Effector memory CD8-positive, alpha-beta T cell (primary cell): ENCODE data around the gene MYH13.

ENCODE experiments used
- ATAC-seq: fragments of 150-1000 bp; cut with Tn5 transposase; replicated peaks from 2 replicates; pipeline ENCODE4 v1.10.0; 2021; ENCODE audit warnings: mild to moderate bottlenecking, moderate library complexity
- DNase-seq, 3 experiments: peaks; one replicate each; pipeline ENCODE4 v3.0.0; 2021
- H3K27ac Mint-ChIP-seq, 2 donors: one replicate each; pipeline ENCODE4 v1.8.0; 2022; ENCODE audit warnings: mild to moderate bottlenecking in 2 of 2, mixed read lengths in 2 of 2, moderate library complexity in 2 of 2
- H3K27me3 Mint-ChIP-seq, 2 donors: one replicate each; pipeline ENCODE4 v1.8.0; 2022; ENCODE audit warnings: mixed read lengths in 2 of 2
- H3K36me3 Mint-ChIP-seq: one replicate; pipeline ENCODE4 v1.8.0; 2022; ENCODE audit warnings: mild to moderate bottlenecking, moderate library complexity, mixed read lengths; ENCODE audit not compliant: insufficient read depth
- H3K4me1 Mint-ChIP-seq, 2 donors: one replicate each; pipeline ENCODE4 v1.8.0; 2022; ENCODE audit warnings: low read depth in 2 of 2, mixed read lengths in 2 of 2
- H3K4me3 Mint-ChIP-seq, 2 donors: one replicate each; pipeline ENCODE4 v1.8.0; 2022; ENCODE audit warnings: mild to moderate bottlenecking in 2 of 2, mixed read lengths in 2 of 2, moderate library complexity in 2 of 2
- H3K9me3 Mint-ChIP-seq, 2 donors: one replicate each; pipeline ENCODE4 v1.8.0; 2022; ENCODE audit warnings: mixed read lengths in 2 of 2
- total RNA-seq, 9 experiments: gene quantifications; one replicate each; lab custom pipeline; 2026; lab: John Stamatoyannopoulos, UW

MYH13 gene
- 0 reads per million in 9 experiments for total RNA-seq

GRCh38 chr17:10372906-10373305 is at the start of gene MYH13:
TSS of gene MYH13 (minus strand) at chr17:10373006. CDS start at chr17:10364530, 8,476 bp downstream.
- H3K27me3 Mint-ChIP-seq, result peaks cover 26 to 38% of the 10 kb centered on the region in 2 donors
- DNase-seq (no peak), ATAC-seq (no peak)
- H3K4me1 Mint-ChIP-seq, result no peaks in the 10 kb centered on the region
- H3K4me3 Mint-ChIP-seq, result no peak within 1 kb of the TSS
- no peaks in the 10 kb centered on the region for H3K9me3 Mint-ChIP-seq
- no peaks in the 10 kb centered on the region for H3K36me3 Mint-ChIP-seq
- H3K27ac Mint-ChIP-seq, result no peak within 1 kb of the TSS

- H3K4me1 Mint-ChIP-seq, result no peaks in the 10 kb centered on the region
- H3K36me3 Mint-ChIP-seq, result no peaks in the 10 kb centered on the region
- H3K27ac Mint-ChIP-seq, result no peak within 1 kb of the TSS
- peaks cover 4 to 8% of the 10 kb centered on the region in 2 donors for H3K27me3 Mint-ChIP-seq
- H3K4me3 Mint-ChIP-seq, result no peak within 1 kb of the TSS
- H3K9me3 Mint-ChIP-seq, result no peaks in the 10 kb centered on the region
- ATAC-seq (no peak), DNase-seq (no peak)
Measured at GRCh38 chr17:10421900-10422542, 49.2 kb upstream of the MYH13 start, which contains the start of gene MYH8. TSS of gene MYH8 (minus strand) at chr17:10421950. CDS start at chr17:10420227, 1,723 bp downstream.

- Mint-ChIP-seq H3K4me1 (no peaks in the 10 kb centered on the region), H3K9me3 (no peaks in the 10 kb centered on the region), H3K36me3 (no peaks in the 10 kb centered on the region), H3K4me3 (no peak overlapping the region), H3K27me3 (peaks cover 0 to 5% of the 10 kb centered on the region in 2 donors), H3K27ac (no peak overlapping the region)
- DNase-seq (no peak), ATAC-seq (no peak)
Measured at GRCh38 chr17:10421211-10421610, 48.4 kb upstream of the MYH13 start.

- H3K27me3 Mint-ChIP-seq, result peaks cover 0 to 9% of the 10 kb centered on the region in 2 donors
- H3K36me3 Mint-ChIP-seq, result no peaks in the 10 kb centered on the region
- DNase-seq, result no peak
- no peak for ATAC-seq
- H3K9me3 Mint-ChIP-seq, result no peaks in the 10 kb centered on the region
- H3K27ac Mint-ChIP-seq, result no peak overlapping the region
- no peak overlapping the region for H3K4me3 Mint-ChIP-seq
- H3K4me1 Mint-ChIP-seq, result peaks cover 0 to 3% of the 10 kb centered on the region in 2 donors
Measured at GRCh38 chr17:10420811-10421210, 48.0 kb upstream of the MYH13 start.

- no peak overlapping the region for H3K27ac Mint-ChIP-seq
- H3K36me3 Mint-ChIP-seq, result no peaks in the 10 kb centered on the region
- no peaks in the 10 kb centered on the region for H3K9me3 Mint-ChIP-seq
- peaks cover 8 to 20% of the 10 kb centered on the region in 2 donors for H3K27me3 Mint-ChIP-seq
- peaks cover 0 to 3% of the 10 kb centered on the region in 2 donors for H3K4me1 Mint-ChIP-seq
- DNase-seq, result no peak
- no peak for ATAC-seq
- H3K4me3 Mint-ChIP-seq, result no peak overlapping the region
Measured at GRCh38 chr17:10417431-10417830, 44.6 kb upstream of the MYH13 start.

GRCh38 chr17:10415161-10415560 is 42.4 kb upstream of the MYH13 start:
- DNase-seq, result no peak
- Mint-ChIP-seq H3K36me3 (no peaks in the 10 kb centered on the region), H3K9me3 (no peaks in the 10 kb centered on the region), H3K4me1 (peaks cover 0 to 3% of the 10 kb centered on the region in 2 donors), H3K27me3 (peaks cover 11 to 25% of the 10 kb centered on the region in 2 donors), H3K4me3 (no peak overlapping the region), H3K27ac (no peak overlapping the region)
- ATAC-seq, result no peak

- Mint-ChIP-seq H3K4me3 (no peak overlapping the region), H3K27me3 (peaks cover 11 to 25% of the 10 kb centered on the region in 2 donors), H3K9me3 (no peaks in the 10 kb centered on the region), H3K36me3 (no peaks in the 10 kb centered on the region), H3K4me1 (no peaks in the 10 kb centered on the region), H3K27ac (no peak overlapping the region)
- no peak for ATAC-seq
- DNase-seq, result no peak
Measured at GRCh38 chr17:10403589-10403988, 30.8 kb upstream of the MYH13 start.

- no peak overlapping the region for H3K27ac Mint-ChIP-seq
- no peak overlapping the region for H3K4me3 Mint-ChIP-seq
- no peak for ATAC-seq
- no peaks in the 10 kb centered on the region for H3K36me3 Mint-ChIP-seq
- H3K4me1 Mint-ChIP-seq, result no peaks in the 10 kb centered on the region
- no peaks in the 10 kb centered on the region for H3K9me3 Mint-ChIP-seq
- peaks cover 18 to 25% of the 10 kb centered on the region in 2 donors for H3K27me3 Mint-ChIP-seq
- DNase-seq, result no peak
Measured at GRCh38 chr17:10398352-10398751, 25.5 kb upstream of the MYH13 start.

GRCh38 chr17:10396524-10397163 is 23.8 kb upstream of the MYH13 start:
- Mint-ChIP-seq H3K4me3 (no peak overlapping the region), H3K4me1 (no peaks in the 10 kb centered on the region), H3K36me3 (no peaks in the 10 kb centered on the region), H3K27me3 (peaks cover 31 to 34% of the 10 kb centered on the region in 2 donors), H3K9me3 (no peaks in the 10 kb centered on the region), H3K27ac (no peak overlapping the region)
- DNase-seq (no peak), ATAC-seq (no peak)

GRCh38 chr17:10394201-10394887 is 21.5 kb upstream of the MYH13 start:
- ATAC-seq, result no peak
- H3K27me3 Mint-ChIP-seq, result peaks cover 43 to 44% of the 10 kb centered on the region in 2 donors

GRCh38 chr17:10392880-10393279 is 20.1 kb upstream of the MYH13 start:
- Mint-ChIP-seq H3K27me3 (peaks cover 47 to 51% of the 10 kb centered on the region in 2 donors), H3K4me3 (no peak overlapping the region), H3K36me3 (no peaks in the 10 kb centered on the region), H3K4me1 (no peaks in the 10 kb centered on the region), H3K9me3 (no peaks in the 10 kb centered on the region), H3K27ac (no peak overlapping the region)
- ATAC-seq (no peak), DNase-seq (no peak)

More at GRCh38 chr17:10394201-10394887, 21.5 kb upstream of the MYH13 start:
- no peak for DNase-seq
- no peaks in the 10 kb centered on the region for H3K9me3 Mint-ChIP-seq
- no peaks in the 10 kb centered on the region for H3K36me3 Mint-ChIP-seq
- no peak overlapping the region for H3K27ac Mint-ChIP-seq
- no peaks in the 10 kb centered on the region for H3K4me1 Mint-ChIP-seq
- no peak overlapping the region for H3K4me3 Mint-ChIP-seq

GRCh38 chr17:10385871-10386270 is 13.1 kb upstream of the MYH13 start:
- Mint-ChIP-seq H3K36me3 (no peaks in the 10 kb centered on the region), H3K4me1 (no peaks in the 10 kb centered on the region), H3K27ac (no peak overlapping the region), H3K4me3 (no peak overlapping the region), H3K9me3 (no peaks in the 10 kb centered on the region), H3K27me3 (peaks cover 21 to 25% of the 10 kb centered on the region in 2 donors)
- ATAC-seq (no peak), DNase-seq (no peak)

- peaks cover 9 to 12% of the 10 kb centered on the region in 2 donors for H3K27me3 Mint-ChIP-seq
- DNase-seq (no peak), ATAC-seq (no peak)
- H3K27ac Mint-ChIP-seq, result no peak overlapping the region
- no peak overlapping the region for H3K4me3 Mint-ChIP-seq
- H3K9me3 Mint-ChIP-seq, result no peaks in the 10 kb centered on the region
- no peaks in the 10 kb centered on the region for H3K36me3 Mint-ChIP-seq
- H3K4me1 Mint-ChIP-seq, result no peaks in the 10 kb centered on the region
Measured at GRCh38 chr17:10384175-10384574, 11.4 kb upstream of the MYH13 start.
